CD4-positive, alpha-beta T cell (primary cell): Measurements from ENCODE around the gene NUDT22. TPM values are rescaled to one million over a fixed set of nuclear protein-coding genes. Genes with fewer than 3 reads are reported as not detected.

Experiments used
- ATAC-seq: fragments of 200-7000 bp; cut with Tn5 transposase; one replicate; pipeline ENCODE4 v1.10.0; 2022; ENCODE audit warnings: mild to moderate bottlenecking; ENCODE audit not compliant: poor library complexity
- CTCF ChIA-PET: fragments of 350-600 bp; sonication (Branson Sonifier 250); formaldehyde crosslinking; loops from one replicate; lab custom pipeline; 2021; ENCODE audit warnings: antibody characterized with exemption, inconsistent platforms; lab: Charles Lee
- POLR2A ChIA-PET: fragments of 350-600 bp; sonication (Branson Sonifier 250); formaldehyde crosslinking; loops from one replicate; lab custom pipeline; 2021; ENCODE audit warnings: antibody characterized with exemption, inconsistent platforms; lab: Charles Lee
- DNase-seq, 14 experiments: peaks; one replicate each; pipeline ENCODE4 v3.0.0-alpha.2; 2013 to 2020; ENCODE audit warnings: mixed read lengths in 2 of 14
- H3K27ac ChIP-seq, 2 donors: one replicate each; pipeline versions ENCODE4 v1.5.1 to v1.7.0; 2013; ENCODE audit warnings: low read length in 2 of 2, low read depth in 1 of 2, mild to moderate bottlenecking in 1 of 2
- H3K27me3 ChIP-seq, 2 experiments: 1 replicate in 1 of 2; 2 replicates in 1 of 2; pipeline versions ENCODE4 v1.6.1 to v1.7.0; 2013; ENCODE audit warnings: low read length in 2 of 2, control low read depth in 1 of 2, mild to moderate bottlenecking in 1 of 2, moderate library complexity in 1 of 2; ENCODE audit not compliant: insufficient read depth in 2 of 2, control insufficient read depth in 1 of 2
- H3K36me3 ChIP-seq: one replicate; pipeline ENCODE4 v1.6.1; 2013; ENCODE audit warnings: low read length, control low read depth; ENCODE audit not compliant: insufficient read depth
- H3K4me1 ChIP-seq: one replicate; pipeline ENCODE4 v1.6.1; 2013; ENCODE audit warnings: low read length, control low read depth; ENCODE audit not compliant: insufficient read depth
- H3K4me3 ChIP-seq: one replicate; pipeline ENCODE4 v1.5.1; 2013; ENCODE audit warnings: mild to moderate bottlenecking, low read length, moderate library complexity
- H3K9me3 ChIP-seq, 2 experiments: 1 replicate in 1 of 2; 2 replicates in 1 of 2; pipeline versions ENCODE4 v1.6.1 to v1.7.0; 2013; ENCODE audit warnings: low read length in 2 of 2, mild to moderate bottlenecking in 2 of 2, control low read depth in 1 of 2, moderate library complexity in 1 of 2; ENCODE audit not compliant: control insufficient read depth in 1 of 2, insufficient read depth in 1 of 2
- H3K27ac Mint-ChIP-seq: one replicate; pipeline ENCODE4 v1.8.0; 2020; ENCODE audit warnings: mixed read lengths
- H3K27me3 Mint-ChIP-seq: one replicate; pipeline ENCODE4 v1.8.0; 2021; ENCODE audit warnings: mixed read lengths
- H3K36me3 Mint-ChIP-seq: one replicate; pipeline ENCODE4 v1.8.0; 2021; ENCODE audit warnings: low read depth, mixed read lengths
- H3K4me1 Mint-ChIP-seq: one replicate; pipeline ENCODE4 v1.8.0; 2021; ENCODE audit warnings: low read depth, mixed read lengths
- H3K4me3 Mint-ChIP-seq: one replicate; pipeline ENCODE4 v1.8.0; 2020; ENCODE audit warnings: mild to moderate bottlenecking, mixed read lengths
- H3K9me3 Mint-ChIP-seq: one replicate; pipeline ENCODE4 v1.8.0; 2020; ENCODE audit warnings: mixed read lengths
- intact Hi-C, 2 experiments: fragments of 100-400 bp; cut with DNase I in 1 of 2; cut with micrococcal nuclease in 1 of 2; formaldehyde crosslinking; loops; one replicate each; pipeline versions ENCODE4 v1.15.1 to v1.9.0; 2023 to 2025; cut with DNase I, micrococcal nuclease
- total RNA-seq, 174 experiments: library from RNA in 2 of 174; stranded (reverse) in 2 of 174; gene quantifications; one replicate each; pipeline ENCODE4 v1.2.3 and lab custom pipeline; 2021 to 2026
- TF ChIP-seq, protein P1 (sequence below): fragments of 200-600 bp; IDR thresholded peaks from one replicate; pipeline ENCODE4 v1.8.0; 2022; ENCODE audit warnings: antibody characterized with exemption, mild to moderate bottlenecking

NUDT22 gene
- total RNA-seq, 2 experiments from 2014 or later = 26.8 to 26.9 TPM

DNA sequence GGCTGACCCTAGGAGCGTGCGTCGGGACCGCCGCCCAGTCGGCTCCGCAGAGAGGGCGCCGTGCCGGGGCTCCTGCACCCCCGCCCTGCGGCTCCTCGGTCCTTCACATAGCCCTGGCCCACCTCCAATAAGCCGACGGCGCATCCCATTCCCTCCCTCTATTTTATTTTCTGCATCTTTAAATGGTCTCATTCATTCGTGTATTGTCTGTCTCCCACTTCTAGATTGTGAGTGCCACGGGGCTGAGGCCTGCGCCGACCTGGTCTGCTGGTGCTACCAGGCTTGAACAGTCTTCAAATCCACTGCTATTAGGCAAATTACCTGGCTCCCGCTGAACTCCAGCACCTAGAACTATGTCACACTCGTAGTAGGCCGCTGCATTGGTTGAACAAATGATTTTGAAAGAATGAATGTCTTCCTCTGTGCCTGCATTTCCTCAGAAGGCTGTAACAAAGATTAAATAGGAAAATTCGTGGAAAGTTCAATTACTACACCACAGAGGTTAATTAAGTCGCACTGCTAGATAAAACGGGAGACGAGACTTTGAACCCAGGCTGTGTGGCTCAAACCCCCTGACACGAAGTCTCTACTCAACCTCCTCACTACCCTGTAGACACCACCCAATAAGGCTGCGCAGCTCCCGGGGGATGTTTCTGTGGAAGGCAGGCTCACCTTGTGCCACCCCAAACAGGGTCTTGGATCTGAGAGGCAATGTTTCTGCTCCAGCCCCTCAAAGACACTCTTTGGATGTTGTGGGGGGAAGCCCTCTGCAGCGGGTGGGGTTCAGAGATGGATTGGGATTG, 21.9 kb downstream of the NUDT22 start:
- H3K4me1 ChIP-seq = peaks cover 61% of the 10 kb centered on the region
- intact Hi-C loops = loop anchor here (1.0 kb wide), 2 partner anchors 21 to 22 kb away; no protein-coding TSS in a partner anchor
- TF ChIP-seq, protein P1, sequence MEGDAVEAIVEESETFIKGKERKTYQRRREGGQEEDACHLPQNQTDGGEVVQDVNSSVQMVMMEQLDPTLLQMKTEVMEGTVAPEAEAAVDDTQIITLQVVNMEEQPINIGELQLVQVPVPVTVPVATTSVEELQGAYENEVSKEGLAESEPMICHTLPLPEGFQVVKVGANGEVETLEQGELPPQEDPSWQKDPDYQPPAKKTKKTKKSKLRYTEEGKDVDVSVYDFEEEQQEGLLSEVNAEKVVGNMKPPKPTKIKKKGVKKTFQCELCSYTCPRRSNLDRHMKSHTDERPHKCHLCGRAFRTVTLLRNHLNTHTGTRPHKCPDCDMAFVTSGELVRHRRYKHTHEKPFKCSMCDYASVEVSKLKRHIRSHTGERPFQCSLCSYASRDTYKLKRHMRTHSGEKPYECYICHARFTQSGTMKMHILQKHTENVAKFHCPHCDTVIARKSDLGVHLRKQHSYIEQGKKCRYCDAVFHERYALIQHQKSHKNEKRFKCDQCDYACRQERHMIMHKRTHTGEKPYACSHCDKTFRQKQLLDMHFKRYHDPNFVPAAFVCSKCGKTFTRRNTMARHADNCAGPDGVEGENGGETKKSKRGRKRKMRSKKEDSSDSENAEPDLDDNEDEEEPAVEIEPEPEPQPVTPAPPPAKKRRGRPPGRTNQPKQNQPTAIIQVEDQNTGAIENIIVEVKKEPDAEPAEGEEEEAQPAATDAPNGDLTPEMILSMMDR = no peak
- DNase-seq (no peak), ATAC-seq (no peak)
- H3K27me3 Mint-ChIP-seq = no peaks in the 10 kb centered on the region
- H3K9me3 ChIP-seq = no peaks in the 10 kb centered on the region
- peaks cover 43% of the 10 kb centered on the region for H3K4me1 Mint-ChIP-seq
- no peak overlapping the region for H3K27ac Mint-ChIP-seq
- H3K36me3 ChIP-seq = peaks cover 10% of the 10 kb centered on the region
- H3K4me3 Mint-ChIP-seq = peak overlapping the region; percentile 88
- peak overlapping the region; percentile 90 for H3K4me3 ChIP-seq
- CTCF ChIA-PET = interaction anchor here (0.7 to 4.7 kb wide), 4 partner anchors 21 to 57 kb away, joined by 3 to 56 read pairs (median 10); partner anchors contain the start of gene FERMT3
- no peaks in the 10 kb centered on the region for H3K27me3 ChIP-seq
- peaks cover 11% of the 10 kb centered on the region for H3K36me3 Mint-ChIP-seq
- H3K27ac ChIP-seq = no peak overlapping the region
- POLR2A ChIA-PET = interaction anchor here (2.8 to 6.2 kb wide), 6 partner anchors 22 to 70 kb away, joined by 13 to 65 read pairs (median 30); partner anchors contain the start of genes BAD, FERMT3, GPR137 and NUDT22
- H3K9me3 Mint-ChIP-seq = no peaks in the 10 kb centered on the region

DNA sequence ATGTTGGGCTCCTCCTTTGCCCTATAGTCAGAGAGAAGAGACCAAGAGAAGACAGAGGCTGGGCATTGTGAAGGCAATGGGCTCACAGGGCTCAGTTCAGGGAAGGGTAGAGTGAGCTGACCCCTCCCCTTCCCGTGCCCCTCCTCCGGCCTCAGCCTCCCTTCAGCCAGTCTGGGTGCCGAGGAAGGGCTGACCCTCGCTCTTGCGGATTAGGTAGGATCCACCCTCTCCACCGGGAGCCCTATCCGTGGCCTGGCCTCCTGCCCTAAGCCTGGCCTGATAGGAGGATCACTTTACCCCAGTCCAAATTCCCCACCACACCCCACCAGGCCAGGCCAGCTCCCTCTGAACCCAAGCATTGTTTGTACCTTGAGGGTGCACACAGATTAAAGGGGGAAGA, 22.5 kb downstream of the NUDT22 start:
- ATAC-seq = no peak
- no peak overlapping the region for H3K27ac ChIP-seq
- H3K27me3 ChIP-seq = no peaks in the 10 kb centered on the region
- peaks cover 7% of the 10 kb centered on the region for H3K36me3 ChIP-seq
- Mint-ChIP-seq H3K27ac (peak overlapping the region; percentile 36), H3K9me3 (no peaks in the 10 kb centered on the region), H3K36me3 (peaks cover 5% of the 10 kb centered on the region), H3K4me3 (peak overlapping the region; percentile 88), H3K4me1 (peaks cover 38% of the 10 kb centered on the region), H3K27me3 (no peaks in the 10 kb centered on the region)
- H3K4me1 ChIP-seq = peaks cover 59% of the 10 kb centered on the region
- no peak overlapping the region for H3K4me3 ChIP-seq
- ChIA-PET POLR2A (interaction anchor here (4.5 kb wide), 1 partner anchor 42 kb away, joined by 35 read pairs; the partner anchor contains the start of gene FERMT3), CTCF (interaction anchor here (0.7 to 4.7 kb wide), 2 partner anchors 43 to 56 kb away, joined by 3 to 56 read pairs; partner anchors contain the start of gene FERMT3)
- intact Hi-C loops = no loop called here
- TF ChIP-seq, protein P1 = no peak
- no peak for DNase-seq
- no peaks in the 10 kb centered on the region for H3K9me3 ChIP-seq

DNA sequence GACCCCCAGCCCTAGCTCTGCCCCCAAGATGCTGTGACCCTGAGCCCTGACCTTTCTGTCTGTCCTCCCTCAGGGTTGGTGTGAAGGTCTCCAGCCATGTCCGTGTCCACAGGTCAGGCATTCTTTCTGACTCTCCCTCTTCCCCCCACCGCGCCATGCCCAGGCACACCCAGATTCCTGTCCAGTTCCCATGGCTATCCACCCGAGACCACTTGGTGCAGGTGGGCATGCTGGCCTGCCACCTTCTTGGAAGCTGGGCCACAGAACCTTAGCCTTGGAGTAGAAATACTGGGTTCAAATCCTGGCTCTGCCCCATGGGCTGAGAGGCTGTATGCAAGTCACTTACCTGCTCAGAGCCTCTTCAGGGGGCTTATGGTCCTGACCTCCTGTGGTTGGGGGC, 23.0 kb downstream of the NUDT22 start:
- no peaks in the 10 kb centered on the region for H3K27me3 Mint-ChIP-seq
- H3K4me1 ChIP-seq = peaks cover 59% of the 10 kb centered on the region
- H3K4me3 ChIP-seq = no peak overlapping the region
- peak overlapping the region; percentile 62 for H3K4me3 Mint-ChIP-seq
- H3K4me1 Mint-ChIP-seq = peaks cover 37% of the 10 kb centered on the region
- peak overlapping the region; percentile 36 for H3K27ac Mint-ChIP-seq
- H3K27ac ChIP-seq = no peak overlapping the region
- peaks cover 3% of the 10 kb centered on the region for H3K36me3 ChIP-seq
- CTCF ChIA-PET = interaction anchor here (1.5 to 4.7 kb wide), 3 partner anchors 23 to 52 kb away, joined by 3 to 56 read pairs (median 6); partner anchors contain the start of genes CATSPERZ, FERMT3, NUDT22 and TRPT1
- ATAC-seq = no peak
- H3K36me3 Mint-ChIP-seq = peaks cover 4% of the 10 kb centered on the region
- H3K9me3 Mint-ChIP-seq = no peaks in the 10 kb centered on the region
- TF ChIP-seq, protein P1 = no peak
- no peaks in the 10 kb centered on the region for H3K27me3 ChIP-seq
- intact Hi-C loops = no loop called here
- H3K9me3 ChIP-seq = no peaks in the 10 kb centered on the region
- POLR2A ChIA-PET = interaction anchor here (1.4 to 4.5 kb wide), 3 partner anchors 8 to 55 kb away, joined by 4 to 35 read pairs (median 9); partner anchors contain the start of genes FERMT3 and FKBP2
- no peak for DNase-seq
